Effector memory CD8-positive, alpha-beta T cell (primary cell): ENCODE results near the gene IL19.

Experiments used
- ATAC-seq: fragments of 150-1000 bp; cut with Tn5 transposase; replicated peaks from 2 replicates; pipeline ENCODE4 v1.10.0; 2021; ENCODE audit warnings: mild to moderate bottlenecking, moderate library complexity
- DNase-seq, 3 experiments: peaks; one replicate each; pipeline ENCODE4 v3.0.0; 2021
- H3K27ac Mint-ChIP-seq, 2 donors: one replicate each; pipeline ENCODE4 v1.8.0; 2022; ENCODE audit warnings: mild to moderate bottlenecking in 2 of 2, mixed read lengths in 2 of 2, moderate library complexity in 2 of 2
- H3K27me3 Mint-ChIP-seq, 2 donors: one replicate each; pipeline ENCODE4 v1.8.0; 2022; ENCODE audit warnings: mixed read lengths in 2 of 2
- H3K36me3 Mint-ChIP-seq: one replicate; pipeline ENCODE4 v1.8.0; 2022; ENCODE audit warnings: mild to moderate bottlenecking, moderate library complexity, mixed read lengths; ENCODE audit not compliant: insufficient read depth
- H3K4me1 Mint-ChIP-seq, 2 donors: one replicate each; pipeline ENCODE4 v1.8.0; 2022; ENCODE audit warnings: low read depth in 2 of 2, mixed read lengths in 2 of 2
- H3K4me3 Mint-ChIP-seq, 2 donors: one replicate each; pipeline ENCODE4 v1.8.0; 2022; ENCODE audit warnings: mild to moderate bottlenecking in 2 of 2, mixed read lengths in 2 of 2, moderate library complexity in 2 of 2
- H3K9me3 Mint-ChIP-seq, 2 donors: one replicate each; pipeline ENCODE4 v1.8.0; 2022; ENCODE audit warnings: mixed read lengths in 2 of 2

The IL19 gene

GRCh38 chr1:206734499-206735142 lies 36.0 kb upstream of the IL19 start:
- no peaks in the 10 kb centered on the region for H3K9me3 Mint-ChIP-seq
- H3K4me3 Mint-ChIP-seq = peak overlapping the region; percentile 53 to 63
- peak; percentile 39 for ATAC-seq
- DNase-seq = peak; percentile 78 to 90 (median 85)
- peaks cover 90% of the 10 kb centered on the region for H3K36me3 Mint-ChIP-seq
- peak overlapping the region; percentile 93 to 94 for H3K27ac Mint-ChIP-seq
- peaks cover 56 to 57% of the 10 kb centered on the region in 2 donors for H3K4me1 Mint-ChIP-seq
- no peaks in the 10 kb centered on the region for H3K27me3 Mint-ChIP-seq

GRCh38 chr1:206735553-206736031 lies 35.0 kb upstream of the IL19 start:
- H3K4me1 Mint-ChIP-seq = peaks cover 58 to 60% of the 10 kb centered on the region in 2 donors
- H3K4me3 Mint-ChIP-seq = peak overlapping the region in 1 of 2 donors; percentile 47
- no peak for DNase-seq

GRCh38 chr1:206736878-206737728 lies 33.5 kb upstream of the IL19 start:
- H3K4me1 Mint-ChIP-seq = peaks cover 63 to 65% of the 10 kb centered on the region in 2 donors
- no peaks in the 10 kb centered on the region for H3K9me3 Mint-ChIP-seq
- H3K36me3 Mint-ChIP-seq = peaks cover 73% of the 10 kb centered on the region
- peak overlapping the region; percentile 93 to 94 for H3K27ac Mint-ChIP-seq
- DNase-seq (peak; percentile 71 to 78 (median 77)), ATAC-seq (peak; percentile 86)
- no peaks in the 10 kb centered on the region for H3K27me3 Mint-ChIP-seq
- peak overlapping the region; percentile 47 to 50 for H3K4me3 Mint-ChIP-seq

More at GRCh38 chr1:206735553-206736031, 35.0 kb upstream of the IL19 start:
- no peak for ATAC-seq
- Mint-ChIP-seq H3K9me3 (no peaks in the 10 kb centered on the region), H3K36me3 (peaks cover 81% of the 10 kb centered on the region), H3K27ac (peak overlapping the region; percentile 93 to 94), H3K27me3 (no peaks in the 10 kb centered on the region)

GRCh38 chr1:206737729-206738201 lies 32.8 kb upstream of the IL19 start:
- ATAC-seq (peak; percentile 41), DNase-seq (peak in 2 of 3 experiments; percentile 33 to 34)
- no peaks in the 10 kb centered on the region for H3K27me3 Mint-ChIP-seq
- H3K27ac Mint-ChIP-seq = peak overlapping the region; percentile 93 to 94
- peaks cover 66% of the 10 kb centered on the region for H3K36me3 Mint-ChIP-seq
- no peaks in the 10 kb centered on the region for H3K9me3 Mint-ChIP-seq
- H3K4me3 Mint-ChIP-seq = peak overlapping the region; percentile 47 to 50
- peaks cover 63 to 67% of the 10 kb centered on the region in 2 donors for H3K4me1 Mint-ChIP-seq

GRCh38 chr1:206738370-206739366 lies 31.9 kb upstream of the IL19 start:
- H3K4me3 Mint-ChIP-seq = peak overlapping the region; percentile 47 to 50
- ATAC-seq (no peak), DNase-seq (no peak)
- peaks cover 63 to 72% of the 10 kb centered on the region in 2 donors for H3K4me1 Mint-ChIP-seq
- peak overlapping the region; percentile 93 to 94 for H3K27ac Mint-ChIP-seq
- no peaks in the 10 kb centered on the region for H3K27me3 Mint-ChIP-seq
- peaks cover 57% of the 10 kb centered on the region for H3K36me3 Mint-ChIP-seq
- no peaks in the 10 kb centered on the region for H3K9me3 Mint-ChIP-seq

GRCh38 chr1:206739411-206740076 lies 31.0 kb upstream of the IL19 start:
- H3K36me3 Mint-ChIP-seq = peaks cover 53% of the 10 kb centered on the region
- H3K27me3 Mint-ChIP-seq = no peaks in the 10 kb centered on the region
- H3K9me3 Mint-ChIP-seq = no peaks in the 10 kb centered on the region
- ATAC-seq (no peak), DNase-seq (no peak)
- H3K4me3 Mint-ChIP-seq = peak overlapping the region; percentile 39 to 47
- H3K27ac Mint-ChIP-seq = peak overlapping the region; percentile 93 to 94
- peaks cover 64 to 69% of the 10 kb centered on the region in 2 donors for H3K4me1 Mint-ChIP-seq

- H3K36me3 Mint-ChIP-seq = peaks cover 40% of the 10 kb centered on the region
- H3K27me3 Mint-ChIP-seq = no peaks in the 10 kb centered on the region
- peak overlapping the region; percentile 74 to 79 for H3K27ac Mint-ChIP-seq
- DNase-seq = no peak
- H3K4me3 Mint-ChIP-seq = no peak overlapping the region
- no peak for ATAC-seq
- no peaks in the 10 kb centered on the region for H3K9me3 Mint-ChIP-seq
- H3K4me1 Mint-ChIP-seq = peaks cover 60 to 61% of the 10 kb centered on the region in 2 donors
These were observed 29.4 kb upstream of the IL19 start for GRCh38 chr1:206741142-206741701.

- no peak for ATAC-seq
- Mint-ChIP-seq H3K4me1 (peaks cover 43 to 47% of the 10 kb centered on the region in 2 donors), H3K36me3 (peaks cover 24% of the 10 kb centered on the region), H3K27me3 (no peaks in the 10 kb centered on the region), H3K4me3 (peak overlapping the region in 1 of 2 donors; percentile 1), H3K27ac (peak overlapping the region in 1 of 2 donors; percentile 83), H3K9me3 (no peaks in the 10 kb centered on the region)
- no peak for DNase-seq
These were observed 27.7 kb upstream of the IL19 start for GRCh38 chr1:206742719-206743383.

- DNase-seq (no peak), ATAC-seq (peak; percentile 55)
- peaks cover 25 to 30% of the 10 kb centered on the region in 2 donors for H3K4me1 Mint-ChIP-seq
- H3K27me3 Mint-ChIP-seq = no peaks in the 10 kb centered on the region
- H3K4me3 Mint-ChIP-seq = peak overlapping the region; percentile 20 to 51
- H3K36me3 Mint-ChIP-seq = peaks cover 11% of the 10 kb centered on the region
- peak overlapping the region; percentile 47 to 76 for H3K27ac Mint-ChIP-seq
- H3K9me3 Mint-ChIP-seq = no peaks in the 10 kb centered on the region
These were observed 25.9 kb upstream of the IL19 start for GRCh38 chr1:206744683-206745082.

GRCh38 chr1:206745301-206745700 lies 25.3 kb upstream of the IL19 start:
- peak; percentile 53 for ATAC-seq

GRCh38 chr1:206748348-206749030 lies 22.1 kb upstream of the IL19 start:
- H3K36me3 Mint-ChIP-seq = peaks cover 5% of the 10 kb centered on the region
- no peak for ATAC-seq
- H3K9me3 Mint-ChIP-seq = no peaks in the 10 kb centered on the region
- H3K27ac Mint-ChIP-seq = no peak overlapping the region
- DNase-seq = no peak
- H3K4me1 Mint-ChIP-seq = peaks cover 13 to 26% of the 10 kb centered on the region in 2 donors
- no peak overlapping the region for H3K4me3 Mint-ChIP-seq
- no peaks in the 10 kb centered on the region for H3K27me3 Mint-ChIP-seq

More at GRCh38 chr1:206745301-206745700, 25.3 kb upstream of the IL19 start:
- H3K4me3 Mint-ChIP-seq = peak overlapping the region in 1 of 2 donors; percentile 51
- no peaks in the 10 kb centered on the region for H3K27me3 Mint-ChIP-seq
- H3K36me3 Mint-ChIP-seq = peaks cover 11% of the 10 kb centered on the region
- peak overlapping the region; percentile 47 to 76 for H3K27ac Mint-ChIP-seq
- H3K9me3 Mint-ChIP-seq = no peaks in the 10 kb centered on the region
- DNase-seq = no peak
- peaks cover 22 to 27% of the 10 kb centered on the region in 2 donors for H3K4me1 Mint-ChIP-seq
